Measurements from ENCODE around the gene WDR27.

The WDR27 gene

DNA sequence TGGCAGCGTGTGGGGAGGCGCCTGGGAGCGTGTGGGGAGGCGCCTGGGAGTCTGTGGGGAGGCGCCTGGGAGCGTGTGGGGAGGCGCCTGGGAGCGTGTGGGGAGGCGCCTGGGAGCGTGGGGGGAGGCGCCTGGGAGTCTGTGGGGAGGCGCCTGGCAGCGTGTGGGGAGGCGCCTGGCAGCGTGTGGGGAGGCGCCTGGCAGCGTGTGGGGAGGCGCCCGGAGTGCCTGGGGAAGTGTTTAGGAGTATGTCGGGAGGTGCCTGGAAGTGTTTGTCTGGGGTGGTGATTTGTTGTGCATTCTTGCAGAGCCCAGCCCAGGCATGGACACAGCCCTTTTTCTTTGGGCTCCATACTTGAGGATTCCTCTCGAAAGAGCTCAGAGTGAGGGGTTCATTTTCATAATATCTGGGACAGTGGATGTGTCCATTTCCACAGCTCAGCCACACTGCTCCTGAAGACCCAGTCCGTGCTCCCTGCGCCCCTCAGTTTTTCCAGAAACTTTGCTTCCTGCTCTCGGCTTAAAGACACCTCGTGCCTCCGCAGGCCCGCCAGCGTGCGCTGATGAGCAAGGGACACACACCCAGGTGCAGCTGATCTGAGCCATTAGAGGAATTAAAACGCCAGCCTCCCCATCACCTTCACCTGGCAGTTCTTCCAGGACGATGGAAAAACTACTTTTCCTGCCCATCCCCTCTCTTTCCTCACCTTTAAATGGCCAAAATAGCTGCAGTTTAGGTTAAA lies 276.0 kb downstream of the WDR27 start:
- DNase-seq: no peak

DNA sequence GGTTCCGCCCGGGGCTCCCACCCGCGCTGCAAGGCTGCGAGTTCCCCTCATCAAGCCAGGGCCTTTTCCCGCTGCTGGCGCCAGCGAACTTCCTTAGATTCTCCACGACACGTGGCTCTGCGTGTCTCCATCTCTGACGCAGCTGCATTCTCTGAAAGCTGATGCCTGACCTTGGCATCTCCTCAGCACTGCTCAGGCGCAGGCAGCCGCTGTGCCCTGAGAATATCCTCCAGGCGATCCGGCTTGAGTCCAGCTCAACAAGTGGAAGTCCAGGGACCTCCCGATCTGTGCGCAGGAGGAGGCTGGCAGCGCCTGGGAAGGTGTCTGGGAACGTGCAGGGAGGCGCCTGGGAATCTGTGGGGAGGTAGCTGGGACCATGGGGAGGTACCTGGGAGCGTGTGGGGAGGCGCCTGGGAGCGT lies 277.0 kb downstream of the WDR27 start:
- DNase-seq: no peak

DNA sequence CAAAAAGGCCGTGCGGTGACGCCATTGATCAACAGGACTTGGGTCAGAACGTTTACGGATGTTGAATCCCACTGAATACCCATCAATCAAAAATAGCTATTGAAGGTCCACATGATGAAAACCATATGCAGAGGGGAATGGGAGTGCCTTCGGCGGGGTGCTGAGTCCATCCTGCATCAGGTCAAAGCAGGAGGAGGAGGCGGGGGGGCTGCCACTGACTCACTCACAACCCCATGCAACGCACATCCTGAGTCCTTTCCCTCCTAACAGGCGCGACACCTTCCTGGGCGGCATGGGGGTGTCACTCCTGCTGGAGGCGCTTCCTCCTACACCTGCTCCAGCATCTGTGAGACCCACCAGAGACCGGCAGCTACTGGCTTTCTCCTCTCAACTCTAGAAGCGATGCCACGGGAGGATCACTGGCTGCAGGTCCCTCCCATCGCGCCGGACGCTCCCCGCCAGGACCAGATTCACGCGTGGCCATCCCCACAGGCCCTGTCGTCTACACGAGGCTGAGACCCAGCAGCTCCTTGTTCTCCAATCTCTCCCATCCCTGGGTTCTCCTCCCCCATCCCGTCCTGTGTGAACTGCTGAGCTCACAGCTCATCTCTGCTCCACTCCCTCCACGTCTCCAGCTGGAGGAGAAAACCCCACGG lies 277.6 kb downstream of the WDR27 start:
- no peak for DNase-seq

DNA sequence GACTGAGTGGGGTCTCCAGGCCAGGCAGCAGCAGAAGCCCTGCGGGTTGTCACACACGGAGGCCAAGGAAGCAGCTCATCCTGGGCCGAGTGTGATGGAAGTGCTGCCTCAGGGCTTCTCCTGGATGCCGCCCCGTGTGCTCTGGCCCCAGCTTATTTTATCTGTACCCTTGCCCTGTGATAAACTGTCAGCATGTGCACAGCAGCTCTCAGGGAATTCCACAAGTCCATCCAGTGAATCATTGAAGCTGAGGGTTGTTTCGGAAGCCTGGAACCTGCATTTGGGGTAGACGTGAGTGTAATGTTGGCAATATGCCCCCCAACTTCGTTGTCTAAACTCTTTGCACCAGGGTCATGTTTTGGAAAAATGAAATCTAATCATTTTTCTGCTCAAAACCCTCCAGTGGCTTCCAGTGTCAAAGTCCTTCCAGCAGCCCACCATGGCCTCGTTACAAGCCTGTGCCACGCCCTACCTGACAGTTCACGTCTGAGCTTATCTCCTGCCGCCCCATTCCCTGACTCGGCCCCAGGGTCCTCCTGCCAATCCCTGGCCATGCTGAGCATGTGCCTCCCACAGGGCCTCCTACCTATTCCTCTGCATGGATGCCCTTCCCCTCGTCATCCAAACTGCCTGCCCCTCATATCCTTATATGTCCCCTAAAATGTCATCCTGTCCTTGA lies 280.1 kb downstream of the WDR27 start:
- DNase-seq: no peak

DNA sequence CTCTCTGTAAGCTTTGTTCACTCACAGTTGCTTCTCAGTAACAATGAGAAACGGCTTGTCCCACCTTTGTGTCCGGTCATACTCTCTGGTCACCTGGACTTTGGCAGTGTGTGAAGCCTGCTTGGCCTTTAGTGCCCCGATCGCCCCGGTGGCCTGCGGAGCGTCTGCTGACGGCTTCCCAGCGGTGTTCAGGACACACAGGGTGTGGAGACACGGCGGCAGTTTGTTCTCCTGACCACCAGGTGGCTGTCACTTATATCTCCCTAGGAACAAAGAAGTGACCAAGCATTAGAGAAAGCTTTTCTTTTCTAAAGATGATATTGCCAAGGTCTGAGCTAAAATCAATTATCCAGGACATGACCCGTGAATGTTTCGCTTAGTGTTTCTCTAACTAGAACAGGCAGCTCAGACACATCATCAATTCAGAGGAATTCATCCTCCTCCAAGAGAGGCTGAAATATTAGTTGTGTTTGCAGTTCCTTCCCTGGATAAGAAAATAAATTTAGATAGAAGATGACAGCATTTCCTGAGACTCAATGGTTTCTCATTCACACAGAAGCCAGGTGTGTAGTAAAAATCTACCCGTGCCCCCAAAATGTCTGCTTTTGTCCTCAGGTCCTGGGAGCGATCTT lies 280.8 kb downstream of the WDR27 start:
- no peak for DNase-seq

DNA sequence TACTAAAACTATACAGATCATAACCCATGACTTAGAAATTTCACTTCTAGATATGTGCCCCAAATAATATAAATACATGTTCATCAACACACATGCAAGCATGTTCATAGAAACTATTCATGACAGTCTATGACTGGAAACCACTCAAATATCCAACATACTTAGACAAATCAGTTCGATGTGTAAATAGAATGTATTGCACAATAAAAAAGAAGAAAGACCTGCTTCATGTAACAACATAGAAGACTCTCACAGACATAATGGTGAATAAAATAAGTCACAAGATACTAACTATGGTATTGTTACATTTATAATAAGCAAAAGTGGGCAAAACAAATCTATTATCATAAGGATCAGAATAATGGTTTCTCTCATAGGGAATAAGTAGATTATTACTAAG lies 284.7 kb downstream of the WDR27 start:
- DNase-seq: no peak

DNA sequence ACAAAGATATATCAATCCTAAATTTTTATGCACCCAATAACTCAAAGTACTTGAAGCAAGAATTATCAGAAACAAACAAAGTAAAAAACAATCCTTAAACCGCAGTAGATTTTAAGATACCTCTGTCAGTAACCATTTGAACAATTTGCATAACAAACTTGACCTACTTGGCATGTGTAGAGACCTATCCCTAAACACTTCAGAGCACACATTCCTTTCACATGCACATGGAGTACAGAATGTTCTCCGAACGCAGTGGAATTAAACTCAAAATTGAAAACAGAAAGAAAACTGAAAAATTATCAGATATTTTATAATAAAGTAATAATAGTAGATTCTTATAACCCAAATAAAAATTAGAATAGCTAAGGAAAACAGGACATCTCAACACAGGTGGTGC lies 285.6 kb downstream of the WDR27 start:
- DNase-seq: no peak

DNA sequence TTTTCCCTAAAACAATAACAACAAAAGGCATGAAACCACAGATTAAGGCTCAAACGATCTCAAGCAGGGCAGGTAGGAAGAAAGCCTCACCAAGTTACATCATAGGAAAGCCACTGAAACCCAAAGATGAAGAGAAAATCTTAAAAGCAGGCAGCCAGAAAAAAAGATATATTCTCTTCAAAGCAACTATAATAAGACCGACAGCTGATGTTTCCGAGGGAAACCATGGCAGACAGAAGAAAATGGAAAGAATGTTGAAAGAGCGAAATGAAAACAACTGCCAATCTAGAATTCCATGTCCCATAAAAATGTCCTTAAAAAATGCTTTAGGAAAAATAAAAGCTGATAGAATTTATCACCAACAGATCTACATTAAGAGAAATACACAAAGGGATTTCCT lies 286.6 kb downstream of the WDR27 start:
- DNase-seq: no peak

DNA sequence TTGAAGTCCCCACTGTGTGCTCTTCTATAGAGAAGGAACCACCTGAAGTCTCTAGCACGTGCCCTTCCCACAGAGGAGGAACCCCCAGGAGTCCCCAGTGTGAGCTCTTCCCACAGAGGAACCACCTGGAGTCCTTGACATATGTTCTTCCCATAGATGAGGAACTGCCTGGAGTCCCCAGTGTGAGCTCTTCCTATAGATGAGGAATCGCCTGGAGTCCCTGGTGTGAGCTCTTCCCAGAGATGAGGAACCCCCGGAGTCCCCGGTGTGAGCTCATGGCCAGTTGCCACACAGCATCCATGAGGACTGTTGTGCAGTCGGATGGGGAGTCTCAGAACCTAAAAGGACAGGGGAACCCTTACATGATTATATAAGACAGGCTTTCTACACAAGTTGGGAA lies 290.1 kb downstream of the WDR27 start:
- no peak for DNase-seq

DNA sequence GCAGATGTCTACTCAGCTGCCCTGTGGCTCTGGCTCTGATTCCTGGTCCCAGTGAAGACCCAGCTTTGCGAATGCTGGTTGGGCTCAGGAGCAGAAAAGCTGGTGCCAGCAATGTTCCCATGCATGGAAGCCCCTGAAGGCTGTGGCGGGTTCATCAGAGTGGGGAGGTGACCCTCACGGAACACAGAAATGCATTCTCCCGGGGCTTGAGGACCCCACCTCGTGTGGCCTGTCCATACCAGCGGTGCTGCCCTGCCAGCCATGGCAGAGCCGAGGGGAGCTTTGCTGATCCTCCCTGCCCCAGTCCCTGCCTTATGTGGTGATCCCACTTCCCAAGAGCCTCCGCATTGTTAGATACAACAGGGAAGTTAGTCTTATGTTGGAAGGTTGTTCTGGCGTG lies 290.5 kb downstream of the WDR27 start:
- no peak for DNase-seq

DNA sequence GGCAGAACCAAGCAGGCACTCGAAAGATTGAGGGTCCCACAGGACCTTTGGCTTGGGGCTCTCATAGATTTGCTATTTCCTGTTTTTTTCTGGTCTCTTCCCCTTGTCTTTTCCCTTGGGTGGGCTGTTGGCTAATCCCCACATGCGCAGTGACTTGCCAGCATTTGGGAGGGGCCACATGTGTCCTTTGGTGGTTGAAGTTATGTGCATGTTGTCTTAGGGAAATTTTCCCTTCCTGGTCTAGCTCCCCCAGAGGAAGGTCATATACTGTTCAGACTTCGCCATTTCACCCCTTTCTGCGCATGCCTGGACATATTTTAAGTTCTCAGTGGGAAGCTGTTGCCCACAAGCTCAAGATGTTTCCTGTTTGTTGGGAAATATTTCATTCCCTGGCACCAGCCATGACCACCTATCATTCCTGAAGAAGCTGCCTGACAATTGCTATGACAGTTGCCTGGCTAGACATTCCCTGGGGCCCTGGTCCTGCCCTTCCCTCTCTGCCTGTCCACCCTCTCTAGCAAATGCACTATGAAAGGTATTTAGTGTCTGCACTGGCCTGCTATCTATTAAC lies 292.0 kb downstream of the WDR27 start:
- DNase-seq: no peak

DNA sequence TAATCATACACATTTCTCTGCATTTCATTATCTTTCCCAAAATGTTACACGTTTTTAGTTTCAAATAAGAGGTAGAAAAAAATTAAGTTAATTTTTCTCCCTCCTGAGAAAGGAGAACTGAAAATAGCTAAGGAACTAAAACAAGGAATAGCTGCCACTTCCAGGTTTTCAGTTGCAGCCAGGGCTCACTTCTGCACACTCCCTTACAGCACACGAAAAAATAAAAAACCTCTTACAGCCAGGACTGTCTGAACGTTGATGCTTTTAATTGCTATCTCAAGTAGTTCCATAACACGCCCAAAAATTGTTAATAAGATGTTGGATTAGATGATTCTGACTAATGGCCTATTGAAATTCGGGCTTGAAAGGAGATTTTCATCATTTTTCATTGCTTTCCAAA lies 294.5 kb downstream of the WDR27 start:
- no peak for DNase-seq

Data from activated CD4-positive, alpha-beta T cell treated with anti-CD3 and anti-CD28 coated beads, Interleukin-2, amount 50 U/mL, for 1 hour (primary cell).